GM18517 (cell line): ENCODE measurements around the gene ARID3A.
A peak's percentile ranks its signal among the peaks of the same experiment; 100 is the strongest.
"Not testable (repeated sequence)": the region's sequence is repeated elsewhere in the genome, so short reads cannot be mapped to it uniquely, and the experiment has no call there.

Experiments used
- ATAC-seq: cut with Tn5 transposase; IDR thresholded peaks from one replicate; pipeline ENCODE4 v1.9.1; 2021; ENCODE audit warnings: mild to moderate bottlenecking, moderate library complexity; ENCODE audit not compliant: unreplicated experiment

Gene ARID3A

GRCh38 chr19:925526-926322 is at the start of gene ARID3A:
Gene ARID3A (plus strand): TSS chr19:926035. CDS start chr19:929529, 3,494 bp downstream.
- ATAC-seq = peak; percentile 54

GRCh38 chr19:876089-876488 is 49.7 kb upstream of the ARID3A start:
- no peak for ATAC-seq

- ATAC-seq = no peak
Measured at GRCh38 chr19:876780-877314, 49.0 kb upstream of the ARID3A start.

- ATAC-seq = not testable (repeated sequence)
Measured at GRCh38 chr19:877992-878660, 47.7 kb upstream of the ARID3A start.

GRCh38 chr19:878751-879561 is 46.9 kb upstream of the ARID3A start:
- ATAC-seq = not testable (repeated sequence)

GRCh38 chr19:879711-880438 is 46.0 kb upstream of the ARID3A start:
- no peak for ATAC-seq

- no peak for ATAC-seq
Measured at GRCh38 chr19:881385-882071, 44.3 kb upstream of the ARID3A start.

GRCh38 chr19:882871-883497 is 42.9 kb upstream of the ARID3A start:
- ATAC-seq = no peak

GRCh38 chr19:883661-884211 is 42.1 kb upstream of the ARID3A start:
- ATAC-seq = no peak

GRCh38 chr19:884420-885211 is 41.2 kb upstream of the ARID3A start:
- no peak for ATAC-seq

- ATAC-seq = no peak
Measured at GRCh38 chr19:885536-886224, 40.2 kb upstream of the ARID3A start.

- no peak for ATAC-seq
Measured at GRCh38 chr19:887072-887471, 38.8 kb upstream of the ARID3A start.

- ATAC-seq = no peak
Measured at GRCh38 chr19:887599-887998, 38.2 kb upstream of the ARID3A start.

- ATAC-seq = no peak
Measured at GRCh38 chr19:888581-889385, 37.1 kb upstream of the ARID3A start.

- no peak for ATAC-seq
Measured at GRCh38 chr19:889662-890295, 36.1 kb upstream of the ARID3A start.

- ATAC-seq = no peak
Measured at GRCh38 chr19:890831-891230, 35.0 kb upstream of the ARID3A start.
